Measurements from ENCODE around the gene SURF4.

Gene SURF4

GRCh38 chr9:133372144-133372543 lies 3.7 kb downstream of the SURF4 start:
- no peak for DNase-seq

GRCh38 chr9:133371261-133371711 lies 4.6 kb downstream of the SURF4 start:
- peak; percentile 85 for DNase-seq

GRCh38 chr9:133370685-133371084 lies 5.2 kb downstream of the SURF4 start:
- DNase-seq: no peak

GRCh38 chr9:133369933-133370332 lies 5.9 kb downstream of the SURF4 start:
- DNase-seq: no peak

- DNase-seq: no peak
Measured at GRCh38 chr9:133369422-133369821, 6.4 kb downstream of the SURF4 start.

GRCh38 chr9:133368249-133368881 lies 7.5 kb downstream of the SURF4 start:
- DNase-seq: no peak

- DNase-seq: no peak
Measured at GRCh38 chr9:133367778-133368177, 8.1 kb downstream of the SURF4 start.

GRCh38 chr9:133367221-133367620 lies 8.6 kb downstream of the SURF4 start:
- DNase-seq: no peak

- no peak for DNase-seq
Measured at GRCh38 chr9:133366435-133366834, 9.4 kb downstream of the SURF4 start.

GRCh38 chr9:133362359-133363044 lies 13.4 kb downstream of the SURF4 start:
- no peak for DNase-seq

GRCh38 chr9:133361507-133362092 lies 14.3 kb downstream of the SURF4 start:
- DNase-seq: no peak

GRCh38 chr9:133360400-133361393 lies 15.2 kb downstream of the SURF4 start:
- no peak for DNase-seq

- DNase-seq: no peak
Measured at GRCh38 chr9:133359399-133360175, 16.3 kb downstream of the SURF4 start.

GRCh38 chr9:133357656-133358055 lies 18.2 kb downstream of the SURF4 start:
- no peak for DNase-seq

GRCh38 chr9:133356391-133357091 lies 19.3 kb downstream of the SURF4 start, which contains the start of the genes SURF1 and SURF2:
TSS of gene SURF1 (minus strand) at chr9:133356487. CDS start at chr9:133356453, 34 bp downstream.
TSS of gene SURF2 (plus strand) at chr9:133356550. CDS start at chr9:133356593, 43 bp downstream.
- peak; percentile 94 for DNase-seq

- DNase-seq: peak; percentile 73
Measured at GRCh38 chr9:133355881-133356357, 19.9 kb downstream of the SURF4 start.

- DNase-seq: no peak
Measured at GRCh38 chr9:133354766-133355165, 21.1 kb downstream of the SURF4 start.

- no peak for DNase-seq
Measured at GRCh38 chr9:133353548-133353947, 22.3 kb downstream of the SURF4 start.

GRCh38 chr9:133352635-133353340 lies 23.1 kb downstream of the SURF4 start:
- DNase-seq: no peak

GRCh38 chr9:133351908-133352634 lies 23.8 kb downstream of the SURF4 start:
- peak; percentile 82 for DNase-seq

All from activated CD8-positive, alpha-beta memory T cell treated with anti-CD3 and anti-CD28 coated beads for 24 hours (primary cell).